GM21723 (cell line): Measurements from ENCODE around the gene FZD8.

Experiments
- ATAC-seq: cut with Tn5 transposase; IDR thresholded peaks from one replicate; pipeline ENCODE4 v1.9.1; 2021; ENCODE audit warnings: mild to moderate bottlenecking, moderate library complexity; ENCODE audit not compliant: unreplicated experiment

The FZD8 gene

GRCh38 chr10:35607475-35608327, 34.4 kb downstream of the FZD8 start:
- ATAC-seq, result no peak

GRCh38 chr10:35606430-35606829, 35.7 kb downstream of the FZD8 start:
- no peak for ATAC-seq

GRCh38 chr10:35605191-35605590, 36.9 kb downstream of the FZD8 start, which contains the start of gene GJD4:
Gene GJD4, plus strand, starts transcription at chr10:35605341. Its CDS starts 227 bp downstream, at chr10:35605568.
- ATAC-seq, result no peak

- no peak for ATAC-seq
Observed at GRCh38 chr10:35600193-35600592, 41.9 kb downstream of the FZD8 start.

GRCh38 chr10:35598379-35598778, 43.7 kb downstream of the FZD8 start:
- no peak for ATAC-seq

- no peak for ATAC-seq
Observed at GRCh38 chr10:35595106-35595505, 47.0 kb downstream of the FZD8 start.

- no peak for ATAC-seq
Observed at GRCh38 chr10:35594115-35595079, 47.7 kb downstream of the FZD8 start.

GRCh38 chr10:35592441-35592840, 49.7 kb downstream of the FZD8 start:
- ATAC-seq, result no peak

- no peak for ATAC-seq
Observed at GRCh38 chr10:35588836-35589235, 53.3 kb downstream of the FZD8 start.
